ENCODE results near the gene KLHL1.

Gene KLHL1

DNA sequence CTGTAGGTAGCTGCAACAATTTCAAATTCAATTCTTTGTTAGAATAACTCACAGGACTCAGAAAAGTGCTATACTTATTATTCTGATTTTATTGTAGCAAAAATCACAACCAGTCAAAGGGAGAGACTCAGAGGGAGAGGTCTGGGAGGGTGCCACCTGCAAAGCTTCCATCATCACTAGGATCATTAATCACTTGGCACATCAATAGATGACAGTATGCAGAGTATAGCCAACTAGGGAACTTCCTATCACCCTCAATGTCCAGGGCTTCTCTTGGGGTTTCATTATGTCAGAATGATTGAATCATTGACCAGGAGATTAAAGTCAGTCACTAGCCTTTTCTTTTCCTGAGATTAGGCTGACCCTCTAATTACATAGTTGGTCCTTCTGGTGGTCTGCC, 432.0 kb downstream of the KLHL1 start:
- Histone ChIP-seq H3K79me2 (ENCODE audit: insufficient read depth, low read length) (no peaks in the 10 kb centered on the region), H2AFZ (ENCODE audit: low read length) (no peak overlapping the region), H3K9ac (ENCODE audit: low read depth, low read length, poor library complexity, severe bottlenecking) (no peak overlapping the region), H3K36me3 (ENCODE audit: insufficient read depth, low read length) (no peaks in the 10 kb centered on the region), H3K4me1 (ENCODE audit: insufficient read depth, low read length, poor library complexity, severe bottlenecking) (no peaks in the 10 kb centered on the region), H3K4me2 (ENCODE audit: low read depth, low read length, poor library complexity, severe bottlenecking) (no peak overlapping the region), H4K20me1 (ENCODE audit: insufficient read depth, low read length, poor library complexity, severe bottlenecking) (no peaks in the 10 kb centered on the region), H3K9me3 (ENCODE audit: insufficient read depth, low read depth, low read length) (no peaks in the 10 kb centered on the region), H3K27me3 (ENCODE audit: insufficient read depth, low read length, poor library complexity, severe bottlenecking) (no peaks in the 10 kb centered on the region), H3F3A (ENCODE audit: low read depth) (no peaks in the 10 kb centered on the region), H3K9me2 (replicated peaks; ENCODE audit: low read depth, low read length) (no peaks in the 10 kb centered on the region), H3K4me3 (ENCODE audit: low read length, poor library complexity, severe bottlenecking) (no peak overlapping the region)
- TF ChIP-seq EZH2phosphoT487 (IDR thresholded peaks at IDR 0.05; ENCODE audit: borderline replicate concordance): no peak
- TF ChIP-seq CTCF (conservative IDR thresholded peaks at IDR 0.05; ENCODE audit: low read length): no peak

DNA sequence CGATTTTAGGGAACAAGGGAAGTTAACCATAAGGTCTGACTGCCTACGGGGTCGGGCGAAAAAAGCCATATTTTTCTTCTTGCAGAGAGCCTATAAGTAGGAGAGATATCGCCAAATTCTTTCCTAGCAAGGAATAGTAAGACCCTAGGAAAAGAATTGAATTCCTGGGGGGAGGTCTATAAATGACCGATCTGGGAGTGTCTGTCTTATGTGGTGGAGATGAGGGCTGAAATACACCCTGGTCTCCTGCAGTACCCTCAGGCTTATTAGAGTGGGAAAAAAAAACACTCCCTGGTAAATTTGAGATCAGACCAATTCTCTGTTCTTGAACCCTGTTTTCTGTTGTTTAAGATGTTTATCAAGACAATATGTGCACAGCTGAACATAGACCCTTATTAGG, 448.1 kb downstream of the KLHL1 start:
- no peaks in the 10 kb centered on the region for H3F3A ChIP-seq (ENCODE audit: low read depth)

GRCh38 chr13:69657676-69658075, 450.6 kb downstream of the KLHL1 start:
- Histone ChIP-seq H3K4me3 (ENCODE audit: low read length, poor library complexity, severe bottlenecking) (no peak overlapping the region), H3K9me3 (ENCODE audit: insufficient read depth, low read depth, low read length) (0 out of 2 replicates have a peak, but pooled peaks cover 3% of the 10 kb centered on the region), H3K4me2 (ENCODE audit: low read depth, low read length, poor library complexity, severe bottlenecking) (no peak overlapping the region), H3K9ac (ENCODE audit: low read depth, low read length, poor library complexity, severe bottlenecking) (no peak overlapping the region), H3K9me2 (replicated peaks; ENCODE audit: low read depth, low read length) (no peaks in the 10 kb centered on the region), H3K27me3 (ENCODE audit: insufficient read depth, low read length, poor library complexity, severe bottlenecking) (no peaks in the 10 kb centered on the region), H2AFZ (ENCODE audit: low read length) (no peak overlapping the region), H3K79me2 (ENCODE audit: insufficient read depth, low read length) (no peaks in the 10 kb centered on the region), H3K36me3 (ENCODE audit: insufficient read depth, low read length) (no peaks in the 10 kb centered on the region), H3F3A (ENCODE audit: low read depth) (no peaks in the 10 kb centered on the region), H4K20me1 (ENCODE audit: insufficient read depth, low read length, poor library complexity, severe bottlenecking) (no peaks in the 10 kb centered on the region), H3K4me1 (ENCODE audit: insufficient read depth, low read length, poor library complexity, severe bottlenecking) (no peaks in the 10 kb centered on the region)
- TF ChIP-seq EZH2phosphoT487 (IDR thresholded peaks at IDR 0.05; ENCODE audit: borderline replicate concordance) (no peak), CTCF (conservative IDR thresholded peaks at IDR 0.05; ENCODE audit: low read length) (no peak)

More for the DNA sequence above, 448.1 kb downstream of the KLHL1 start:
- no peak for TF ChIP-seq EZH2phosphoT487 (IDR thresholded peaks at IDR 0.05; ENCODE audit: borderline replicate concordance)
- no peak for TF ChIP-seq CTCF (conservative IDR thresholded peaks at IDR 0.05; ENCODE audit: low read length)
- Histone ChIP-seq H3K79me2 (ENCODE audit: insufficient read depth, low read length) (no peaks in the 10 kb centered on the region), H3K9me2 (replicated peaks; ENCODE audit: low read depth, low read length) (no peaks in the 10 kb centered on the region), H3K4me3 (ENCODE audit: low read length, poor library complexity, severe bottlenecking) (no peak overlapping the region), H4K20me1 (ENCODE audit: insufficient read depth, low read length, poor library complexity, severe bottlenecking) (no peaks in the 10 kb centered on the region), H3K36me3 (ENCODE audit: insufficient read depth, low read length) (no peaks in the 10 kb centered on the region), H3K9ac (ENCODE audit: low read depth, low read length, poor library complexity, severe bottlenecking) (no peak overlapping the region), H3K4me2 (ENCODE audit: low read depth, low read length, poor library complexity, severe bottlenecking) (no peak overlapping the region), H3K4me1 (ENCODE audit: insufficient read depth, low read length, poor library complexity, severe bottlenecking) (no peaks in the 10 kb centered on the region), H3K9me3 (ENCODE audit: insufficient read depth, low read depth, low read length) (0 out of 2 replicates have a peak, but pooled peaks cover 3% of the 10 kb centered on the region), H3K27me3 (ENCODE audit: insufficient read depth, low read length, poor library complexity, severe bottlenecking) (no peaks in the 10 kb centered on the region), H2AFZ (ENCODE audit: low read length) (no peak overlapping the region)

Measured in Loucy (cell line).